ENCODE measurements around the gene NMRK2.
"Not testable (repeated sequence)": the region's sequence is repeated elsewhere in the genome, so short reads cannot be mapped to it uniquely, and the experiment has no call there.

GRCh38 chr19:3938300-3938950 lies 5.6 kb downstream of the NMRK2 start:
- TF ChIP-seq HNRNPK (IDR thresholded peaks at IDR 0.05; ENCODE audit: low read depth, low read length, poor library complexity, severe bottlenecking); GABPA (IDR thresholded peaks at IDR 0.05; ENCODE audit: low read depth, low read length); GABPA (CRISPR knock-in tag; IDR thresholded peaks at IDR 0.05; ENCODE audit: low read depth); PBX2 (CRISPR knock-in tag; IDR thresholded peaks at IDR 0.05); ZNF121 (CRISPR knock-in tag; IDR thresholded peaks at IDR 0.05); ZNF775 (CRISPR knock-in tag; IDR thresholded peaks at IDR 0.05; ENCODE audit: borderline replicate concordance); POLR2AphosphoS5 (IDR thresholded peaks at IDR 0.05; ENCODE audit: low read depth, low read length); ZNF672 (CRISPR knock-in tag; IDR thresholded peaks at IDR 0.05); PRPF4 (IDR thresholded peaks at IDR 0.05; ENCODE audit: low read depth, low read length, poor library complexity, severe bottlenecking); SP2 (CRISPR knock-in tag; IDR thresholded peaks at IDR 0.05): not testable (repeated sequence)
- TF ChIP-seq, protein P1, sequence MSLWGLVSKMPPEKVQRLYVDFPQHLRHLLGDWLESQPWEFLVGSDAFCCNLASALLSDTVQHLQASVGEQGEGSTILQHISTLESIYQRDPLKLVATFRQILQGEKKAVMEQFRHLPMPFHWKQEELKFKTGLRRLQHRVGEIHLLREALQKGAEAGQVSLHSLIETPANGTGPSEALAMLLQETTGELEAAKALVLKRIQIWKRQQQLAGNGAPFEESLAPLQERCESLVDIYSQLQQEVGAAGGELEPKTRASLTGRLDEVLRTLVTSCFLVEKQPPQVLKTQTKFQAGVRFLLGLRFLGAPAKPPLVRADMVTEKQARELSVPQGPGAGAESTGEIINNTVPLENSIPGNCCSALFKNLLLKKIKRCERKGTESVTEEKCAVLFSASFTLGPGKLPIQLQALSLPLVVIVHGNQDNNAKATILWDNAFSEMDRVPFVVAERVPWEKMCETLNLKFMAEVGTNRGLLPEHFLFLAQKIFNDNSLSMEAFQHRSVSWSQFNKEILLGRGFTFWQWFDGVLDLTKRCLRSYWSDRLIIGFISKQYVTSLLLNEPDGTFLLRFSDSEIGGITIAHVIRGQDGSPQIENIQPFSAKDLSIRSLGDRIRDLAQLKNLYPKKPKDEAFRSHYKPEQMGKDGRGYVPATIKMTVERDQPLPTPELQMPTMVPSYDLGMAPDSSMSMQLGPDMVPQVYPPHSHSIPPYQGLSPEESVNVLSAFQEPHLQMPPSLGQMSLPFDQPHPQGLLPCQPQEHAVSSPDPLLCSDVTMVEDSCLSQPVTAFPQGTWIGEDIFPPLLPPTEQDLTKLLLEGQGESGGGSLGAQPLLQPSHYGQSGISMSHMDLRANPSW (CRISPR knock-in tag; IDR thresholded peaks at IDR 0.05; ENCODE audit: borderline replicate concordance): not testable (repeated sequence)
